ENCODE data around the gene LMF2.

DNA sequence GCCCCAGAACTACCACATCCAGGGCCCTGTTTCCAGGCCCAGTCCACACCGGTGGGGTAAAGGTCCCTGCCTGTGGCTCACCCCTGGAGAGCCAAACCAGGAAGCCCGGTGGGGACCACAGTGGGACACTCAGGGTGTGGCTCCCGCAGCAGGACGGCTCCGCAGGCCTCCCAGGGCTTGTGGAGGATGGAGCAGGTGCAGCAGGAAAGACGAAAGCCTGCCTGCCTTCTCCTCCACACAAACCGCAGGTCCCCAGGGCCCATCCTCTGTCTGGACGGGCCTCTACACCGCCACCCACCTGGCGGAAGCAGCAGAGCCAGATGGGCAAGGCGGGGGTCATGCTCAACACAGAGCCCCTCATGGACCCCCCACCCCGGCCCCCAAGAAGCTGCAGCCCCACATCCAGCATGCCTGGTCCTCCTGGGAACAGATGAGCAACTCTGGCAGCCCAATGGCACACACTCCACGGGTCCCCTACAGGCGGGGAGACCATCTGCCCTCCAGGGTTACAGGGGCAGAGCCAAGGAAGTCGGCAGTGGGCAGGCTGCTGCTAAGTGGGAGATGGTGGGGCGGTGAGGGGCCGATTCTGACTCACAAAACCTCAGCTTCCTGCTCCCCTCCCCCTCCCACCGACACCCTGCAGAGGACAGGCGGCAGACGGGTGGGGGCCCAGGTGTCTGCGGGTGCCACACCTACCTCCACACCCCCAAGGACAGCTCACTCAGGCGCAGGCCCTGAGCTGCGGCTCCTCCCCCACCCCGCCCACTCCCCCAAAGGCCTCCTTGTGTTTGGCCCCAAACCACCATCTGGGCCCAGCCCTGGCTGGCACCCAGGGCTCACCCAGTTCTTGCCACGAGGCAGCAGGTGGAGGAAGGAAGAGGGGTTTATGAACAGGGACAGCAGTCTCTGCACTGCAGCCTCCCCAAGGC, 37.9 kb downstream of the LMF2 start:
- TF ChIP-seq MEIS1 (CRISPR knock-in tag; IDR thresholded peaks at IDR 0.05; ENCODE audit: borderline replicate concordance) (no peak), YY1 (tag by site-specific recombination; IDR thresholded peaks at IDR 0.05) (no peak), ZNF518A (tag by site-specific recombination; conservative IDR thresholded peaks at IDR 0.05; ENCODE audit: low read depth) (no peak), ZNF140 (tag by site-specific recombination; IDR thresholded peaks at IDR 0.05) (no peak)
- TF ChIP-seq, protein P1, sequence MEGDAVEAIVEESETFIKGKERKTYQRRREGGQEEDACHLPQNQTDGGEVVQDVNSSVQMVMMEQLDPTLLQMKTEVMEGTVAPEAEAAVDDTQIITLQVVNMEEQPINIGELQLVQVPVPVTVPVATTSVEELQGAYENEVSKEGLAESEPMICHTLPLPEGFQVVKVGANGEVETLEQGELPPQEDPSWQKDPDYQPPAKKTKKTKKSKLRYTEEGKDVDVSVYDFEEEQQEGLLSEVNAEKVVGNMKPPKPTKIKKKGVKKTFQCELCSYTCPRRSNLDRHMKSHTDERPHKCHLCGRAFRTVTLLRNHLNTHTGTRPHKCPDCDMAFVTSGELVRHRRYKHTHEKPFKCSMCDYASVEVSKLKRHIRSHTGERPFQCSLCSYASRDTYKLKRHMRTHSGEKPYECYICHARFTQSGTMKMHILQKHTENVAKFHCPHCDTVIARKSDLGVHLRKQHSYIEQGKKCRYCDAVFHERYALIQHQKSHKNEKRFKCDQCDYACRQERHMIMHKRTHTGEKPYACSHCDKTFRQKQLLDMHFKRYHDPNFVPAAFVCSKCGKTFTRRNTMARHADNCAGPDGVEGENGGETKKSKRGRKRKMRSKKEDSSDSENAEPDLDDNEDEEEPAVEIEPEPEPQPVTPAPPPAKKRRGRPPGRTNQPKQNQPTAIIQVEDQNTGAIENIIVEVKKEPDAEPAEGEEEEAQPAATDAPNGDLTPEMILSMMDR (tag by site-specific recombination; IDR thresholded peaks at IDR 0.05), result no peak
